Retinal pigment epithelial cell (primary cell): Measurements from ENCODE around the gene PPP2R2B.

ENCODE experiments used
- DNase-seq: peaks from one replicate; pipeline ENCODE4 v3.0.0-alpha.2; 2010; ENCODE audit warnings: low read depth
- H3K4me3 ChIP-seq: 2 replicates; pipeline ENCODE4 v1.5.1; 2011; ENCODE audit warnings: mild to moderate bottlenecking, low read length, control low read depth, moderate library complexity
- TF ChIP-seq, protein P1 (sequence below): conservative IDR thresholded peaks from 2 replicates; pipeline ENCODE4 v1.5.1; 2011; ENCODE audit warnings: low read depth, low read length, control low read depth, inconsistent platforms

Gene PPP2R2B

DNA sequence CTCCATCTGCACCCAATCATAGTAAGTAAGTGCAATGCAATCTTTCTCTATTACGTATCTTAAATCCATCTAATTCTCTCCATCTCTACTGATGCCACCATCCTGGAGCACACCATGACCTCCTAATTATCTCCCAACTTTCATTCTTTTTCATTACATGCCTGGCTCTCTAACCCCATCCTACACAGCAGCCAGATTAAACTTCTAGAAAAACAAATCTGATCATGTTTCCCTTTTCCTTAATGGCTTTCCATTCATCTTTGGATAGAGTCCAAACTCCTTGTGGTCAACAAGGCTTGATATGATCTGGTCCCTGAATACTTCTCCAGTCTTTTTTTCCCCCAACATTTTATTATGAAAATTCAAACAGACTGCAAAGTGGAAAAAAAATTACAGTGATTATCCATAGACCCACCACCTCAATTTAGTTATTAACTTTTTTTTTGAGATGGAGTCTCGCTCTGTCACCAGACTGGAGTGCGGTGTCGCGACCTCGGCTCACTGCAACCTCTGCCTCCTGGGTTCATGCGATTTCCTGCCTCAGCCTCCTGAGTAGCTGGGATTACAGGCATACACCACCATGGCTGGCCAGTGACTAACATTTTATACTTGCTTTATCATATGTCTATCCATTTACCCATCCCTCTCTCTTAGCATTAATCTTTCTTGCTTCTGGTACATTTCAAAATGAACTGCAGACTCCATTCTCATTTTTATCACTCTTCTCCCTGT is 5.2 kb downstream of the PPP2R2B start:
- no peak overlapping the region for H3K4me3 ChIP-seq
- TF ChIP-seq, protein P1, sequence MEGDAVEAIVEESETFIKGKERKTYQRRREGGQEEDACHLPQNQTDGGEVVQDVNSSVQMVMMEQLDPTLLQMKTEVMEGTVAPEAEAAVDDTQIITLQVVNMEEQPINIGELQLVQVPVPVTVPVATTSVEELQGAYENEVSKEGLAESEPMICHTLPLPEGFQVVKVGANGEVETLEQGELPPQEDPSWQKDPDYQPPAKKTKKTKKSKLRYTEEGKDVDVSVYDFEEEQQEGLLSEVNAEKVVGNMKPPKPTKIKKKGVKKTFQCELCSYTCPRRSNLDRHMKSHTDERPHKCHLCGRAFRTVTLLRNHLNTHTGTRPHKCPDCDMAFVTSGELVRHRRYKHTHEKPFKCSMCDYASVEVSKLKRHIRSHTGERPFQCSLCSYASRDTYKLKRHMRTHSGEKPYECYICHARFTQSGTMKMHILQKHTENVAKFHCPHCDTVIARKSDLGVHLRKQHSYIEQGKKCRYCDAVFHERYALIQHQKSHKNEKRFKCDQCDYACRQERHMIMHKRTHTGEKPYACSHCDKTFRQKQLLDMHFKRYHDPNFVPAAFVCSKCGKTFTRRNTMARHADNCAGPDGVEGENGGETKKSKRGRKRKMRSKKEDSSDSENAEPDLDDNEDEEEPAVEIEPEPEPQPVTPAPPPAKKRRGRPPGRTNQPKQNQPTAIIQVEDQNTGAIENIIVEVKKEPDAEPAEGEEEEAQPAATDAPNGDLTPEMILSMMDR, result no peak
- no peak for DNase-seq

DNA sequence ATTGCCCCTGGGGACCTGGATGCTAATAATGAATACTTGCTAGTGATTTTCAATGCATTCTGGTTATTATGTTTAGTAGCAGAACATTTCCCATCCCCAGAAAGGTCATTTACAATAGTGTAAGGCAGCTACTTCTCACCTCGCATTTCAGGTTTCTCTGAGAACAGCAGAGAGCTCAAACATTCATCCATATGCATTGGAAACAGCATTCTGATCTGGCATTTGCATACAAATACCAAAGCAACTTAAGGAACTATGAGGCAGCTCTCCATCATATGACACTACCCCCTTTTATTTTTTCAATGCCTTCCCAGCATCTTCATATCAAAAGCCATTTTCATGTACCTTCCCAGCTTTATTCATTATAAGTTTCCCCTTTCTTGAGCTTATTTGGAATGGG is 6.4 kb downstream of the PPP2R2B start:
- TF ChIP-seq, protein P1, result no peak
- DNase-seq, result no peak
- H3K4me3 ChIP-seq, result no peak overlapping the region

DNA sequence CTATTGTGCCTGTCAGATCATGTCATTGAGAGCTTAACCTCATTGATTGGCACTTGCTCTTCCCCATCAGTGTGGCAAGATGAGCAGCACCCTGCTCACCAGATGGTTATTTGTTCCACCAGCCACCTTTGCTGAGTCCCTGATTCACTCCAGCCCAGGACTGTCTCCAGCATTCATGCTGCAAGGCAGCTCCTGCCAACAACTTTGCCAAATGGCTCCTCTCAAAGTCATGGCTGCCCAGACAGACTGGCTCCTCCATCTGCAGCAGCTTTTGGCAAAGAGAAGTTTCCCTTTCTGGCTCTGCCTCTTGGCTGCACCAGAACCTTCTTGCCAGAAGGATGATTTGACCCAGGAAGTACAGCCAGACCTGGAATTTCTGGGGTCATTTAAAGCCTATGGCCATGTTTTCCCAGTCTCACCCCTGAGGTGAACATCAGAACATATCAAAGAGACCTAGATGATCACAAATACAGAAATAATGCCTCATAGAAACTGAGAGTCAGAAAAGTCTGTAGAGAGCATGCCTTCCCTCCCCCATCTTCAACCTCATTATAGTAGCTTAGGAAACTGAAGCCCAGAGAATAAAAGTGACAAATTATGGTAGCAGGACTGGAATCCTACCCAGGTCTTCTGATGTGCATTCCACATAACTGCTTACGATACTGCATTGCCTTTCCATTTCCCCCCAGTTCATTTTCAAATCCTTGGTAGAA is 10.4 kb downstream of the PPP2R2B start:
- no peak overlapping the region for H3K4me3 ChIP-seq
- no peak for DNase-seq
- TF ChIP-seq, protein P1, result no peak

DNA sequence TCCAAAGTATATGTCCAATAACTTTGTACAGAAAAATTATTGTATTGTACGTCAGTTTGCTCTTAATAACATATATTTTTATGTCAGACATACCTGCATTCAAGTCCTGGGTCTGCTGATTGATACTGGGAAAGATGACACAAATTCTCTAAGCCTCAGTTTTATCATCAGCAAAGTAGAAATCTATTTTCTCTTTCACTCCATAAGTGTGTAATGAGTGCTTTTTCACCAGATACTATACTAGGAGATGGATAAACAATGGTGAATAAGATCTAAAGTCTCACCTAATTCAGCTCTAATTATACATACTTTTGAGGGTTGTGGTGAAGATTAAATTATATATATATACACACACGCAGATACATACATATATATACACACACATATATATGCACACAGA is 12.3 kb downstream of the PPP2R2B start:
- DNase-seq, result no peak
- TF ChIP-seq, protein P1, result no peak
- H3K4me3 ChIP-seq, result no peak overlapping the region

DNA sequence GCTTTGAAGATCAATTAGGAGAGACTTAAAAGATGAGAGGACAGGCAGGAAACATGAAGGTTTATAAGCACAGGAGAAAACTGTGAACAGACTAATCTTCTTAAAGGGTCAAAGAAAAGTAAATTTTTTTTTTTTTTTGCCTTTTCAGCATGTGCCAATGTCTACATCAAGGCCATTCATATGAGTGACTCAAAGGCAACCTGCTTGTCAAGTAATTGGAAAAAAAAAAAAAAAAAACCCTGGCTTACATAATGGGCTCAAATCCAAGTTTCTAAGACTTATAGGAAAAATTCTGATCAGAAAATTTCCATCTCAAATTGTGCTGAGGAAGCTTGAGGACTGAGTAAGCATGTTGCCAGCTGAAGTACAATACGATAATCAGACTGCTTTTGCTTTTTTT is 15.9 kb downstream of the PPP2R2B start:
- peak; percentile 93 for DNase-seq
- no peak overlapping the region for H3K4me3 ChIP-seq
- TF ChIP-seq, protein P1, result no peak

DNA sequence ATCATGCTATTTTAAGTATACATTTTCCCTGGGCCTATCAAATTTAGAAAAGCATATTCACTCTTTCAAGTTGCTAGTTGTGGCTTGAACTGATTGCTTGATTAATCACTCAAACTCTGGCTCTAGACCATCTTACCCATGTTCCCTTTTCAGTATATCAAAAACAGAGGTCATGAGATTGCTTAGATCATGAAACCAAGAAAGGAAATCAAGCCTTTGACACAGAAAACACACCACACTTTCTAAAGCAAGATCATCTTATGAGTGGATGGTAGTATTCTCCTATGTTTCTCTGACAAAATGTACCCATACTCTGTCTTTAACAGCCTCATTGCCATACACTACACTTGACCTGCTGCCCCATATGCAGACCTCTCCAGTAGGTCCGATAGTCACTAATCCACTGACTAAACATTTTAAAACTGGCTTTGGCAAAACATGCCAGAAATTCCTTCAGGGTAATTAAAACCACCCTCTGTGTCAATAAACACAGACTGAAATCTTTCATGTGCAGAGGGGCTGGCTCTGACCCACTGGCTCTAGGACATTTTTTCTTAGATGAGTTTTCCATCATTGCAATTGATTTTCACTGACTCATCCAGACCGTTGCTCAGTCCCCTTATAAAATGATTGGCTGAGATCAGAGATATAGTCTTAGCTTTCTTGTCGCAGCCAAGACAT is 18.2 kb downstream of the PPP2R2B start:
- TF ChIP-seq, protein P1, result no peak

DNA sequence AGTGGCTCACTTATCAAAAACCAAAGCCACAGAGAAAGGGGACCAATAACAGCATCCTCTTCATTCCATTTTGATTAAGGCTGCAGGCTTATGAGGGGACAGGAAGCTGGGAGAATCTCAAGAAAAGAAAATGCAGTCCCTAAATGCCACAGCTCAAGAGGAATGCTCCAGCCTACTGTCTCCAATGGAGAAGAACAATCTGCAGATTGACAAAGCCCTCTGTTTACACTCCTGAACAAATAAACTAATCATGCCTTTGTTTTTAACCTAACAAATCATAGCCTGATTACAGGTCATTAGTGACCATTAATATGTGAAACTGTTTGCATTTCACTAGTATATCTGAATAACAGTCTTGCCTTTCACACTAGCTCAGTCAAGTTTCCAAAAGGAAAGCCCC is 26.5 kb downstream of the PPP2R2B start:
- H3K4me3 ChIP-seq, result no peak overlapping the region
- DNase-seq, result no peak
- TF ChIP-seq, protein P1, result no peak

More for the DNA sequence above, 18.2 kb downstream of the PPP2R2B start:
- H3K4me3 ChIP-seq, result no peak overlapping the region
- peak; percentile 91 for DNase-seq
